Upper lobe of left lung (tissue), 4 donors: ENCODE measurements around the gene ASTN2.

Experiments
- CTCF ChIP-seq, 6 experiments: fragments of 450-650 bp in 4 of 6; fragments of 200-600 bp in 2 of 6; sonication (generic) in 2 of 6; IDR thresholded peaks; one replicate each; pipeline ENCODE4 v1.5.1; 2016 to 2019; ENCODE audit warnings: antibody characterized with exemption in 6 of 6
- EP300 ChIP-seq, 4 donors: sonication (generic); formaldehyde crosslinking; IDR thresholded peaks; one replicate each; pipeline ENCODE4 v1.5.1; 2017; ENCODE audit warnings: antibody characterized with exemption in 4 of 4, control low read depth in 2 of 4
- POLR2A ChIP-seq, 4 donors: fragments of 450-650 bp; IDR thresholded peaks; one replicate each; pipeline ENCODE4 v1.5.1; 2016 to 2017; ENCODE audit warnings: antibody characterized with exemption in 4 of 4, mild to moderate bottlenecking in 2 of 4

- no peak for TF ChIP-seq POLR2A (IDR thresholded peaks at IDR 0.05)
- TF ChIP-seq CTCF (IDR thresholded peaks at IDR 0.05), result no peak
- TF ChIP-seq EP300 (IDR thresholded peaks at IDR 0.05), result no peak
These were observed 181.8 kb downstream of the ASTN2 start for GRCh38 chr9:117233016-117233415.
